Measurements from ENCODE around the gene TANGO6.

DNA sequence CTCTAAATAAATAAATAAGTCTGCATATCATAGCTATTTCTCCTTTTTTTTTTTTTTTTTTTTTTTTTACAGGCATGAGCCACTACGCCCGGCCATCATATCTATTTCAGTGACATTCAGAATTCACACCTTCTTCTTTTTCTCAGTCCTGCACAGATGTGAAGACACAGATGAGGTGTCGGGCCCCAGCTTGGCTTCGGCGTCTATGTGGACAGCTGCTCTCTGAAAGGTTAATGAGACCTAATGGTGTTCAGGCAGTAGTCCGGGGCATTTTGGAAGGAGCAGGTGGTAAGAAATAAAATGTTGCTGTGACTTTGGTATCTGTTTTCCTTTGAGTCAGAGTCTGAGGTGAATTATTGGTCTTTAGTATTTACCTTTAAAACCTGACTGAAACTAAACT is 23.6 kb downstream of the TANGO6 start:
- TF ChIP-seq, protein P1, sequence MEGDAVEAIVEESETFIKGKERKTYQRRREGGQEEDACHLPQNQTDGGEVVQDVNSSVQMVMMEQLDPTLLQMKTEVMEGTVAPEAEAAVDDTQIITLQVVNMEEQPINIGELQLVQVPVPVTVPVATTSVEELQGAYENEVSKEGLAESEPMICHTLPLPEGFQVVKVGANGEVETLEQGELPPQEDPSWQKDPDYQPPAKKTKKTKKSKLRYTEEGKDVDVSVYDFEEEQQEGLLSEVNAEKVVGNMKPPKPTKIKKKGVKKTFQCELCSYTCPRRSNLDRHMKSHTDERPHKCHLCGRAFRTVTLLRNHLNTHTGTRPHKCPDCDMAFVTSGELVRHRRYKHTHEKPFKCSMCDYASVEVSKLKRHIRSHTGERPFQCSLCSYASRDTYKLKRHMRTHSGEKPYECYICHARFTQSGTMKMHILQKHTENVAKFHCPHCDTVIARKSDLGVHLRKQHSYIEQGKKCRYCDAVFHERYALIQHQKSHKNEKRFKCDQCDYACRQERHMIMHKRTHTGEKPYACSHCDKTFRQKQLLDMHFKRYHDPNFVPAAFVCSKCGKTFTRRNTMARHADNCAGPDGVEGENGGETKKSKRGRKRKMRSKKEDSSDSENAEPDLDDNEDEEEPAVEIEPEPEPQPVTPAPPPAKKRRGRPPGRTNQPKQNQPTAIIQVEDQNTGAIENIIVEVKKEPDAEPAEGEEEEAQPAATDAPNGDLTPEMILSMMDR (IDR thresholded peaks at IDR 0.05), result no peak
- no peak for TF ChIP-seq POLR2A (IDR thresholded peaks at IDR 0.05)

Measured in ovary (tissue), 3 donors.